ENCODE measurements around the gene GCNT4.

DNA sequence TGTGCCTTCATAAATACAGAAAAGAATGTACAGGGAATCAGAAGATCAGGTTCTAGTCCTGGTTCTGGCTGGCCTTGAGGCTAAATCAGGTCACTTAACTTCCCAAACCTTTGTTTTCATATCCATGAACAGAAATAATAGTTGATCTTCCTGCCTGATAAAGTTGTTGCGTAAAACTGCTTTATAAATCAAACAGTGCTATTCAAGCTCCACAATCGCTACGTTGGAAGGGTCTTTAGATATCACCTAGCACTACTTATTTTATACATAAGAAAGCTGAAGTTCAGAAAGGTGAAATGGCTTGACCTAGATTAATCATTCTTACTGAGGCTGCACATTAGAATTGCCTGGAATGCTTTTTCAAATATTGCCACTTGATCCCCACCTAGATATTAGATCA is 36.3 kb upstream of the GCNT4 start:
- TF ChIP-seq SUZ12 (IDR thresholded peaks at IDR 0.05; ENCODE audit: extremely low read depth, insufficient read depth, insufficient read length) (no peak), ZNF274 (IDR thresholded peaks at IDR 0.05; ENCODE audit: low read depth, low read length) (no peak)

All from NT2/D1 (cell line).